Tongue (tissue), 2 donors: ENCODE measurements around the gene DMGDH. TPM values are rescaled to one million over a fixed set of nuclear protein-coding genes. Genes with fewer than 3 reads are reported as not detected.
"Not testable (repeated sequence)": the region's sequence is repeated elsewhere in the genome, so short reads cannot be mapped to it uniquely, and the experiment has no call there.

ENCODE experiments used
- DNase-seq: peaks from one replicate; pipeline ENCODE4 v3.0.0-alpha.2; 2015
- total RNA-seq: library from RNA; depleted of rRNA; stranded (reverse); fragments of >200 nt; gene quantifications from one replicate; pipeline ENCODE4 v1.2.3, GENCODE V29; 2014

Gene DMGDH
- total RNA-seq, 1 donor from 2014 or later = 1.8 TPM

GRCh38 chr5:79011219-79011836 lies 58.1 kb downstream of the DMGDH start:
- DNase-seq = no peak

DNA sequence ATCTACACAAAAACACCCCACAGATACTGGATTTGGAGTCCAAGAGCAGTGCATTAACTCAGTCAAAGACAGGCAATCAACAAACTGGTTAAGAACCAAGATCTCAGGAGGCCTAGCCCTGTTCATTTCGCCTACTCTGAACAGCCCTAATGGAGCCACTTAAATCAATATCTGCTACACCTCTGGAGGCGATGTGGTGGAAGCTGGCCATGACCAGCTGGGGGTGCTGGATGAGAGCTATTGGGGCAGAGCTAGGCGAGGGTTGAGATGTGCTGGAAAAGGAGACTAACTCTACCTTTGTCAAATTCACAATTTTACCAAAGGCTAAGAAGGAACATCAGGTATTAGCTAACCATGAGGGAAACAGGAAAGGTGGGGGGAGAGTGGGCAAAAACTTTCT lies 61.1 kb downstream of the DMGDH start:
- DNase-seq = no peak

DNA sequence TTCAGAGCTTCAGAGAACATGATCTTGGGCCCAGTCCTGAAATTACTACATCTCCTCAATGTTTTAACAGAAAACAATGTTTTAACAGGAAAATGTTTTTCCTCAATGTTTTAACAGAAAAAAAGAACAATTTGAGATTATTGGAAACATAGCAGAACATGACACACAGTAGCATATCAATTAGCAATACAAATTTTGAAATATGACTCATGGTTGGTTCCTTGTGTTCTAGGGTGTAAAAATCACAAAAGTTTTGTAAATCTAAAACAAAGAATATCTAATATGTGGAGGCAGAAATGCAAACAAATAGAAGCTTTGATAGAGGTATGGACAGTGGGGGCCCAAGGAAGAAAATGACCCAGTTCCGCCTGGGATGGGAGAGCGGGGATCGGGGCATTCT lies 61.6 kb downstream of the DMGDH start:
- DNase-seq = no peak

GRCh38 chr5:79005936-79006631 lies 63.4 kb downstream of the DMGDH start:
- no peak for DNase-seq

GRCh38 chr5:79005151-79005550 lies 64.3 kb downstream of the DMGDH start:
- no peak for DNase-seq

DNA sequence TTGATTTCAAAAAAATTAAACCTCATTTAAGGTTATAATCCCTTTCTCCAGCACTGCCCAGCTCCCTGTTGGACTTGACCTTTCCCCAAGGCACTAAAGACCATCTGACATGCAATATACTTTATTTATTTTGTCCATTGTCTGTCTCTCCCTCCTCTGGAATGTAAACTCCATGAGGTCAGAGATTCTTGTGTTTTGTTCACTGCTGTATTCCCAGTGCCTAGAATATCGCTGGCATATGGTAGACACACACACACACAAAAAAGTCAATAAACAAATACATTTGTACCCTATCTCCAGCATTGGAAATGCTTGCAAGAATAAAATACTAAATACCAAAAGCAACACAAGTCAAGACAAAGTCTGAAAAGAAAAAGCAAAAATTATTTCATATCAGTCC lies 67.1 kb downstream of the DMGDH start:
- no peak for DNase-seq

GRCh38 chr5:79001471-79001870 lies 68.0 kb downstream of the DMGDH start:
- DNase-seq = no peak

DNA sequence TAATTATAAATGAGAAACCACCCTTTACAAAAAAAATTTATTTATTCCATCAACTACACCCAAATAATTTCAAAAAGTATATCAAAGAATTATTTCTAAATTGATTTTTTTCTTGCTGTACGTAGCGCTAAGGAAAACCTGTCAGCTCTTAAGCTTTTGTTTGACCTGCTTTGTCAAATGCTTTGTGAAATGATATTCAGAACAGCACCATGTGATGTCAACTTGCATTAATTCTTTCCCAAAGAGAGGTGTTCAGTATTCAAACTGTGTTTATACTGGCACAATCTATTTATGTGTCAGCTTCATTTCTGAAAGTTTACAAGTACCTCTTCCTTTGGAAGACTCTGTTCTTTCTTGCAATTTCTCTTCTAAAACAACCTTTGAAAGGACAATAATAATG lies 72.4 kb downstream of the DMGDH start:
- DNase-seq = no peak

DNA sequence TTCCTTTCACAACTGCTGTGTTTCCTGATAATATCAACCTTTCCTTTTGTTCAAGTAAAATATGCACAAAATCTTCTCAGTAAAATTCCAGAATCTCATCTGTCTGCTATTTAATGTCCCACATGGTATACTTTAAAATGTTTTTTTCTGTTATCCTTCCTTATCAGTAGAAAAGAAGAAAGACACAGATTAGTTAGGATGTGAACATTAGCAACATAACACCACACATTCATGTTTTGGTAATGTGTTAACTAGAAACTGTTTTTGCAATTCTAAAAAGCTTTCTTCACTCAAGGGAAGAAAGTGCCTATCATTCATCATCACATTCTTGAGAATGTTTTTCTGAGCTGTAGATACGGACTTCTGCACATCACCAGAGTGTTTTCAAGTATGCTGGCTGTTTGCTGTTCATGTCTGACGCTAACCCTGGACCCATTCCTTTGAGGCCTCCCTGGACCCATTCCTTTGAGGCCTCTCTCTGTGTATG lies 73.9 kb downstream of the DMGDH start:
- no peak for DNase-seq

DNA sequence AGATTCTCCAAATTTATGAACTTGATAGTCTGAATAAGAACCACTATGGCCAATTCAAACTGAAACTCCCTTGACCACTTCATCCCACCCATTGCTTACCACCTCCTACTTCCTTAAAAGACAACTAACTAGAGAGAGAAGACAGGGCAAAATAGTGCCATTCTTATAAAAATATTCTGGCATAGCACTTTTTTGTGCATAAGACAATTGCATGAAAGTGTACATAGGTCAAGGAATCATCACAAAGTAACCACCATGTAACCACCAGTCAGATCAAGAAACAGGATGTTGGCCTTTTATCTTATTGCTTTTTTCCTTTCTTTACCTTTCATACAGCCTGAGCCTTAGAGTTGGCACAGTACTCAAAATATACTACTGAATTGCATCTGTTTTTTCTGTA lies 76.3 kb downstream of the DMGDH start:
- DNase-seq = no peak

- DNase-seq = no peak
Measured at GRCh38 chr5:78992146-78992545, 77.3 kb downstream of the DMGDH start.

- no peak for DNase-seq
Measured at GRCh38 chr5:78989080-78989479, 80.4 kb downstream of the DMGDH start.

DNA sequence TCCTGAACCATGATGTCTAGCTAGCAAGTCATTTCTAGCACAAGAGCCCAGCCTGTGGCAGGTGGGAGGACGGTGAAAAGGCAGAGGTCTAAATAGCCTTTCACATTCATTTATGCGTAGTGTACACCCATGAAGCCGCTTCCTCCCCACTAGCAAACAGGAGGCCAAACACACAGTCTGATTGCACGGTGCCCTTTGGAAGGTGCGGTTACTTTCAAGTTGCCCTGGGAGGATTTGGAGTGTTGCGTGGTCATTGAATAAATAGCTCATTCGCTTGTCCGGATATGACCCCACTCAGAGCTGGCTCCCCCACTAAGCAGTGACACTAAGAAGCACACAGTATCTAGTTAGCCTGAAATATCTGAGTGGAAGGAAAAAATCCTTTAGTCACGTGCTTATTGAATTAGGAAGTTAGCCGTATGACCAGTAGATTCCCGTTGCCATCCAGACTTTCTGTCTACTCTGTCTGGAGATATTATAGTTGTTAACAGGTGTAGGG lies 83.7 kb downstream of the DMGDH start:
- peak; percentile 44 for DNase-seq

DNA sequence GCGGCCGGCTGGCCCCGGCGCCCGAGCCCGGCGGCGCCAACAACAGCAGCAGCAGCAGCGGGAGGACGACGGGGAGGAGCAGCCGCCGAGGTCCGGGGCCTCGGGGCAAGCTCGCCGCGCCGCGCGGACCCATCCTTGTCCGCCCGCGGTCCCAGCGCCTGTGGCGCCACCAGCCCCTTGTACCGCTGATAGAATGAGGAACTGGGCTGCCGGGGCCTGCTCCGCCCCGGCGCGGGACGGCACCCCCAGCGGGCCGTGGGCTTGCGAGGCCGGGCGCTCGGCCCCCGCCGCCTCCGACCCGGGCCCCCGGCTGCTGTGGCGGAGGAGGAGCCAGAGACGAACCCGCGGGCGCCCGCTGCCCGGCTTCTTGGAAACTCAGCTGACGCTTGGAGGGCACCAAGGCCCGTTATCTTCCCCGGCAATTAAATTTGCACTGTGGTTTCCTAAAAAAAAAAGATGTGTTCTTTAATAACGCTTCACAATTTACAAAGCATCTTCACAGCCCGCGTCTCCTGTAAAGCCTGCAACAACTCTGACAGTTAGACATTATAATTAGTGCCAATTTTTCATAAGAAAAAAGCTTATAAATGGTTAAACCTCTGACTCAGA lies 84.3 kb downstream of the DMGDH start, which contains the start of gene ARSB:
TSS of gene ARSB (minus strand) at position 195 of the 609 bp plus-strand sequence. CDS start at position 133, 62 bp downstream.
- DNase-seq = peak; percentile 81

- DNase-seq = peak; percentile 94
Measured at GRCh38 chr5:78984439-78985115, 84.9 kb downstream of the DMGDH start.

DNA sequence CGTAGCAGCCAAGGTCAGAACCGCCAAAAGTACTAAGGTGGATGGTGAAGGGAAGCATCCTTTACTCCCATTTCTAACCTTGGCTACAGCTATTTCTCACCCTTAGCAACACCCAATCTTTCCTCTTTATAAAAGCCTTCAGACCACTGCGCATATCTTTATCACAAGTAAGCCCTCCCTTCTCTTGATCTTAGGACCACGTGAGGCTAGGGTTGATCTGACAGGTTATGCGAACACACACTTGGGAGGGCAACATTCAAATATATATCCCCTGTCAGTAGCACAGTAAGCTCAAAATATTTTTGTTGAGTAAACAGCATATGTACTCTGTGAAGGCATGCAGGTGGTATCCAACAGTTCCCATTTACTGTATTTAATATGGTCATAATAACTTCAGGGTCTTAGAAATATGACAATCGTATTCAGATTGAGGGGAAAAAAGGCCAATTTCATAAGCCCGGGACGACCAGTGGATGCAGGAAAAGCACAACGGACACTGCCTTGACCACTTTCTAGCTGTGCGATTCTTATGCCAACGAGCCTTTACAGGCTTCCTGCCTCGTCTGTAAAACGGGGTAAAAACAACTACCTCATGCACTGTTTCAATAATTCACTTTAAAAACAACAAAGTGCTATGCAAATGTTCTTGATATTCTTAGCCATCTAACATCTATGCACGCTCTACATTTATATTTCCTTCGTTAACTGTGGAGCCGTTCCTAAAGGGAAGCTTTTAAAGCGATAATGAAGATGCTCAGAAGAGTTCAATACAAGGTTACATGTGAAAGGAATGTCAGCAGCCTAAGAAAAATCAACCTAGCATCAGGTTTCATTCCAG lies 85.7 kb downstream of the DMGDH start:
- no peak for DNase-seq

DNA sequence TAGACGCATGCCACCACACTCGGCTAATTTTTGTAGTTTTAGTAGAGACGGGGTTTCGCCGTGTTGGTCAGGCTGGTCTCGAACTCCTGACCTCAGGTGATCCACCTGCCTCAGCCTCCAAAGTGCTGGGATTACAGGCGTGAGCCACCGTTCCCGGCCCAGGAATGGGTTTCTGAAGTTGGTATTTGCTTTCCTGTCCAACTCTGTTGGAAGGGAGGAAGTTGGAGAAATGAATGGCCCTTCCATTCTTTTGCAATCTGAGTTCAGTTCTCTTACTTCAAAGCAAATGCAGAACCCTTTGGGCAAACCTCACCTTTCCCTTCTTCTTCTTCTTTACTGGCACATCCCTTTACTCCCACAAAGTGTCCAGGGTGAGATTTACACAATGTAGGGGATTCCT lies 86.3 kb downstream of the DMGDH start:
- not testable (repeated sequence) for DNase-seq

DNA sequence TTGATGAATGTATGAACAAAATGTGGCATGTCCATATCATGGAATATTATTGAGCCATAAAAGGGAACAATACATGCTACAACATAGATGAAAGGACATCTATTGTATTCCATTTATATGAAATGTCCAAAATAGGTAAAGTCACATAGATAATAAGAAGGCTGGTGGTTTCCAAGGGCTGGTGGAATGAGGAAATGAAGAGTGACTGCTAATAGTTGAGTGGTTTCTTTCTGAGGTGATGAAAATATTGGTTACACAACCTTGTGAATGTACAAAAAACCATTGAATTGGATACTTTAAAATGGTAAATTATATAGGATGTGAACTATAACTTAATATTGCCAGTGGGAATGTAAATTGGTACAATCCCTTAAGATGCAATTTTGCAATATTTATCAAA lies 89.6 kb downstream of the DMGDH start:
- DNase-seq = no peak

GRCh38 chr5:78979117-78979742 lies 90.2 kb downstream of the DMGDH start:
- no peak for DNase-seq

- no peak for DNase-seq
Measured at GRCh38 chr5:78975035-78975434, 94.4 kb downstream of the DMGDH start.

GRCh38 chr5:78974601-78975000 lies 94.9 kb downstream of the DMGDH start:
- DNase-seq = peak; percentile 48
